NT2/D1 (cell line): Measurements from ENCODE around the gene ROBO3.

ENCODE experiments used
- SUZ12 ChIP-seq: IDR thresholded peaks from 2 replicates; pipeline ENCODE4 v1.6.1; 2011; ENCODE audit not compliant: insufficient read length, insufficient read depth; ENCODE audit errors: extremely low read depth
- YY1 ChIP-seq: IDR thresholded peaks from 2 replicates; pipeline ENCODE4 v1.6.1; 2011; ENCODE audit not compliant: insufficient read length, insufficient read depth
- ZNF274 ChIP-seq: IDR thresholded peaks from 2 replicates; pipeline ENCODE4 v1.6.1; 2011; ENCODE audit warnings: mild to moderate bottlenecking, low read depth, low read length

GRCh38 chr11:124872280-124872679 is 7.0 kb downstream of the ROBO3 start:
- no peak for TF ChIP-seq ZNF274
- no peak for TF ChIP-seq YY1
- no peak for TF ChIP-seq SUZ12
